H1 (cell line): Measurements from ENCODE around the gene MACF1. TPM values are rescaled to one million over a fixed set of nuclear protein-coding genes. Genes with fewer than 3 reads are reported as not detected.

Experiments used
- CHD7 ChIP-seq: fragments of 300-600 bp; sonication (generic); IDR thresholded peaks from 2 replicates; pipeline ENCODE4 v1.7.1; 2012; ENCODE audit warnings: low read length, moderate library complexity, mild to moderate bottlenecking, inconsistent platforms; ENCODE audit not compliant: insufficient replicate concordance
- PHF8 ChIP-seq: fragments of 200-600 bp; sonication (generic); conservative IDR thresholded peaks from 2 replicates; pipeline ENCODE4 v1.7.1; 2012; ENCODE audit warnings: low read depth, mild to moderate bottlenecking, inconsistent platforms, low read length, moderate library complexity
- RAD21 ChIP-seq, 2 experiments: IDR thresholded peaks in 1 of 2; conservative IDR thresholded peaks in 1 of 2; 2 replicates each; pipeline ENCODE4 v1.6.1; 2011; ENCODE audit warnings: low read depth in 2 of 2, low read length in 2 of 2, improper control_type of control experiment in 1 of 2, inconsistent platforms in 1 of 2, mild to moderate bottlenecking in 1 of 2, moderate library complexity in 1 of 2
- SIN3A ChIP-seq, 2 experiments: IDR thresholded peaks in 1 of 2; conservative IDR thresholded peaks in 1 of 2; 2 replicates each; pipeline ENCODE4 v1.6.1; 2011 to 2012; ENCODE audit warnings: low read length in 2 of 2, improper control_type of control experiment in 1 of 2, low read depth in 1 of 2, mild to moderate bottlenecking in 1 of 2
- SRF ChIP-seq: IDR thresholded peaks from 2 replicates; pipeline ENCODE4 v1.6.1; 2011; ENCODE audit warnings: mild to moderate bottlenecking, low read depth, low read length, moderate library complexity
- polyA plus RNA-seq, 7 experiments: library from polyadenylated mRNA; depleted of rRNA in 3 of 7; stranded (reverse) in 5 of 7; unstranded in 2 of 7; fragments of >200 nt in 5 of 7; fragments of 200-250 nt in 2 of 7; gene quantifications; 1 replicate in 5 of 7; 2 replicates in 1 of 7; 4 replicates in 1 of 7; pipeline versions ENCODE4 v1.2.1 to v1.2.3, GENCODE V29; 2011 to 2013; ENCODE audit warnings: missing spikeins in 2 of 7, mixed read lengths in 2 of 7
- total RNA-seq: library from RNA; stranded (reverse); fragmentation: NEBNext Ultra II Directional; extraction: Animal tissue kit (Norgen Biotek cat#: 25700); gene quantifications from 2 replicates; pipeline ENCODE4 v1.2.1, GENCODE V29; 2021

MACF1 gene
- total and polyA plus RNA-seq, 2 of the 8 experiments (the other 6 are each of a cell fraction or from before 2014, with no cell fraction given): 59.8 to 285 TPM

DNA sequence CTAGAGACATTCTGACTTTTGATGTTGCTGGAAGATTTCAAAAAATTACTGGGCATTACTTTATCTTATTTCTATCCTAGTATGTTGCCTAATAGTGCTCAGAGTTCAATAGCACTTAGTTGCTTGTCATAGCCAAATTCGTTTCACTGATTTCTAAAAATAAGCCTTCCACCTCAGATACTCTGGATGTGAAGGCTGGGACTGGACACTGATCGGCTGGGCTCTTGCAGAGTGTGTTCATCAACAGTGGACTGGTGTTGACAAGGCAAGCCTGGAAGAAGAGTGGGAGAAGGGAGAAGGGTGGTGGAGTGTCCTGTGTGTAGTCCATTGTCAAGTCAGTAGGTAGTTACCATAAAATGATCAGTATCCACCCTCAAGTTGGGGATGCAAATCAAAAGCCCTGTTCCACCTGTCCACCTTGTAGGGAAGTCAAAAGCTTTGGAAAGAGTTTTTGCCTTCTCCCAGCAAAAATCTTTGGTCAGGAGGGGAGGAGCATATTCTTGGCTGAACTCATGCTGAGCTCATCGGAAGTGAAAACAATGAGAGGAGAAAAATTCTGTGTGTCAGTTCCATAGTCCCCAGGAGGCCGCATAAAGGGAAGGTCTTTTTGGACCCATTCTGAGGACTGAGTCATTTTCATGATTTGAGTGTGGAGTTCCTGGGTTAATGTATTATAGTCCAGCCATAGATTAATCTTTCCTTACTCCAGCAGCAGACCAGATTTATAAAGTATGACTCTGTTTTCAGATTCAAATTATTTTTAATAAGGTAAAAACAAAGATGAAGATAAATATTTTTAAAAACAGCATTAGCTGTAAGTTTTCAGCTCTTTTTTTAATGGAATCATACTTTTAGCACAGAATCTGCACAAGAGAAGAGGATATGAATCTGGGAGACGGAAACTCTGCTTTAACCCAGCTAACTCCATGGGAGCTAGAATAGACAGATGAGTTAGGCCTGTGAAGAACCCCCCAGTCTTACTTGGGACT is 187.5 kb downstream of the MACF1 start (continued):
- TF ChIP-seq CHD7: no peak
- no peak for TF ChIP-seq PHF8
- no peak for TF ChIP-seq SIN3A (conservative IDR thresholded peaks at IDR 0.05 in 1 of 2, IDR thresholded peaks at IDR 0.05 in 1 of 2; ENCODE audit: low read depth in 1 of 2, low read length in 2 of 2)
- no peak for TF ChIP-seq SRF
- TF ChIP-seq RAD21 (IDR thresholded peaks at IDR 0.05 in 1 of 2, conservative IDR thresholded peaks at IDR 0.05 in 1 of 2; ENCODE audit: low read depth in 2 of 2, low read length in 2 of 2): no peak
- TF ChIP-seq, all 59 proteins: peak for 0
